Activated T-cell treated with anti-CD3 and anti-CD28 coated beads, Interleukin-2, amount 50 U/mL, for 48 hours (primary cell): Measurements from ENCODE around the gene NELL2.
A peak's percentile ranks its signal among the peaks of the same experiment; 100 is the strongest.
"Not testable (repeated sequence)": the region's sequence is repeated elsewhere in the genome, so short reads cannot be mapped to it uniquely, and the experiment has no call there.

Experiments used
- DNase-seq, 2 experiments: peaks; one replicate each; pipeline ENCODE4 v3.0.0-alpha.2; 2020

NELL2 gene

DNA sequence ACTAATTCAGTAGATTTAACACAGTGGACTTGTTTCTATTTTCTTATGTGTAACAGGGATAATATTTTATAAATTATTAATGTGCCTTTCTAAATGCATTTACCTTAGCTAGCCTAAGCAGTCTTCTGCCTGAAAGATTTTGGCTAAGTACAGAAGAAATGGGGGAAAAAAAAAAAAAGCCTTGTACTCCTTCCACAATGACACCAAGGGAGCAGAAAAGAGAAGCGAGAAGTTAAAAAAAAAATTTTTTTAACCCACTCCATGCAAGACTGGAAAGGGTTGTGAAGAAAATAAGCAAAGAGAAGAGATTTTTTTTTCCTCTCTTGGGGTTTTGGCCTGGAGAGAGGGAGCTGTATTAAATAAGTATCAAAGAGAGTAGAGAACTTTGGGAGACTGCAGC lies 28.7 kb downstream of the NELL2 start:
- DNase-seq: no peak

DNA sequence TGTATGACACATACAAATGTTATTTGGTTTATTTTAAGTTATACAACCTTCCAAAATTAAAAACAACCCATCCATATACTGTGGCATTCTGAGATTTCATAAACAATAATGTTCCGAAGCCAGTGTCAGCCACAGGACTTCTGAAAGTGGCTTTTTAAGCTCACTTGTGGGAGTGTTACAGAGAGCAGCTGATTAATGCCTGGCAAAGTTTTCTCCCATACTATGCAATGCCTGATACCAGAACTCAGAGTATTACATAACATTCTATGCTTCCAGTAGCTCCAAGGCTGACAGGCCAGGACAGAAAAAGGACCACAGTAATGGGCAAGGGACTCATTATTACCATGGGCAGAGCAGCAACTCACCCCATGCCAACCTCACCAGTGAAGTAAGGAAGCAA lies 29.3 kb downstream of the NELL2 start:
- no peak for DNase-seq

DNA sequence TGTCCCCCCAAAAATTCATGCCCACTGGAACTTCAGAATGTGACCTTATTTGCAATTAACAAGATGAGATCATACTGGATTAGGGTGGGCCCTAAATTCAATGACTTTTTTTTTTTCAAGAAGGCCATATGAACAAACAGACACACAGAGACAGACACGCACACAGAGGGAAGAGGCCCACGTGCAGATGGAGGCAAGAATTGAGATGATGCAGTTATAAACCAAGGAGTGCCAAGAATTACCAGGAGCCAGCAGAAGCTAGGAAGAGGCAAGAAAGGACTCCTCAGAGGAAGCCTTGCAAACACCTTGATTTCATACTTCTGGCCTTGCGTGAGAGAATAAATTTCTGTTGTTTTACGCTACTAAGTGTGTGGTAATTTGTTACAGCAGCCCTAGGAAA lies 33.4 kb downstream of the NELL2 start:
- DNase-seq: no peak

DNA sequence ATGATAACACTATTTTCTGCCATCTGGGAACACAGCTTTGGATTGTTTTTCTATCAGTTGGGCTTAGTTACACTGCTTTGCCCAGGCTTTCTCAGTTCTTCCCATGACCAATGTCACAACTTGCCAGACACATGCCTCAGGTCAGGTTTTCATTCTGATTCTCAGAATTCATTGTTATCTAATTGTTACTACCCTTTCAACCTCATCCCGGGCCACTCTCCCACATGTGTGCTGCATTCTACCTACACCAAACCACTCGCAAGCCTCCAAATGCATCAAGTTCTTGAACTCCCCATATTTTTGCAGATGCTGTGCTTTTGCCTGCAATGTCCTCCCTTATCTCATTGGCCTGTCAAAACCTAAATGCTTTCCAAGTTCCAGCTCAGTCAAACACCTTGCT lies 36.3 kb downstream of the NELL2 start:
- DNase-seq: peak in 1 of 2 experiments; percentile 41

DNA sequence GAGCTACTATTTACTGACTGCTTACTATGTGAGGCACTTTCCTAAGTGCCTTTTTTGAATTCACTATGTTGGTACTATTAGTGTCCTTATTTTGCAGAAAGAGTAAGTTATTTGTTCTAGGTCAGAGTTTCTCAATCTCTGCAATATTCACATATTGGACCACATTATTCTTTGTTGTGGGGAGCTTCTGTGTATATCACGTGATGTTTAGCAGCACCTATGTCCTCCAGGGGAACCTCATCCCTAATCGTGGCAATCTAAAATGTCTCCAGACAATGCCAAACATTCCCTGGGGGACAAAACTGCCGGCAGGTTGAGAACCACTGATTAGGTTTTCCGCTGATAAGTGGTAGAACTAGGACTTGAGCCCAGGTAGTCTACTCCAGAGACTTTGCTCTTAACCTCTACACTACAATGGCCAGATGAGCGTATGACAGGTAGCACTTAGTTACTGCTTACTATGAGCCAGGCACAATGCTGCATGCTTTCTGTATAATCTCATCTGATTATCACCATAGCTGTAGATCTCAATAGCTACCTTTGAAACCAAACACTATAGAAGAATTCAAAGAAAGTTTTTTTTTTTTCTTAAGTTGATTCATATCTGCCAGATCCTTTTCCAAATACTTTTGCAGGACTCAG lies 38.9 kb downstream of the NELL2 start:
- DNase-seq: no peak

DNA sequence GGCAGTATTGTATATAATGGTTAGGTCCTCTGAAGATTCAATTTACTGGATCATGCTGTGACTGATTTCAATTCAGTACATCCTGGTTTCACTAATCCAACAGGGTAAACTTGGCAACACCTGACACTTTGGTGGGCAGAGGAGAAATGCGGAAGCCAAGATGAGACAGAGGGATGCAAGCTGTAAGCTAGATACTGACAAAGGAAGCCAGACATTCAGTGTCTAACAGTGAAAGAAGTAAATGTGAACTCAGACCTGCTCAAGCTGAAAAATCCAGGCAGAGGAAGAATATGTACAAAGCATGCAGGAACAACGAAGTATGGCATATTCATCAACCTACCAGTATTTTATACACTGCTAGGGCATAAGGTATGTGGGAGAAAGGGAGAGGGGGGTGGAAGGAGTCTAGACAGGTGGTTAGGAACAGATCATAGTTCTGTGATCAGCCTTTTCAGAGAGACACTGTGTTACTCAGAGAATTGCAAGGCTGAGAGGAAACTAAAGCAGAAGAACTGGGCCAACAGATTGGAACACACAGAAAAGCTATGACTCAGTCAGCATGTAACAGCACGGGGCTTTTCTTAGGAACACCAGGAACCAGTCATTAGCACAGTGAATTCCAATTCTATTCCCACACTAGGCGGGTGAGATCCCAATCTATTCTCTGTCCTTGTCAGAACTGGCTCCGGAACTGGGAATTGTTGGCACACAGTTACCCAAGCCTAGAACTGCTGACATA lies 40.3 kb downstream of the NELL2 start:
- DNase-seq: peak; percentile 40 to 49

DNA sequence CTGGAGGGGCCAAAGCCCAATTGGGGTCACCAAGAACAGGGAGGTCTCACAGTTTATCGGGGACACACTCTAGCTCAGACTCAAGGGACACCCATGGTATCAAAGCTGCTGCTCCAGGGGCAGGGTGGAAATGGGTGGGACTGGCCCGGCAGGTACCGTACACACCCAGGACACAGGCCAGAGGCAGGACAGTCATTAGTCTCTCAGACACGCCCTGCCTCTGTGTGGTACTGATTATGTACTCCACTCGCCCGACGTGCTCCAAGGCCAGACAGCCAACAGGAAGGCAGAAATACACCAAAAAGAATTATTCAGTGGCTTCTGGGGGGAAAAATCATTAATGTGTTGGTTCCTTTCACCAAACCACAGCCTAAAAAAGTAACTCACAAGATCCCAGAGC lies 41.1 kb downstream of the NELL2 start:
- not testable (repeated sequence) for DNase-seq

DNA sequence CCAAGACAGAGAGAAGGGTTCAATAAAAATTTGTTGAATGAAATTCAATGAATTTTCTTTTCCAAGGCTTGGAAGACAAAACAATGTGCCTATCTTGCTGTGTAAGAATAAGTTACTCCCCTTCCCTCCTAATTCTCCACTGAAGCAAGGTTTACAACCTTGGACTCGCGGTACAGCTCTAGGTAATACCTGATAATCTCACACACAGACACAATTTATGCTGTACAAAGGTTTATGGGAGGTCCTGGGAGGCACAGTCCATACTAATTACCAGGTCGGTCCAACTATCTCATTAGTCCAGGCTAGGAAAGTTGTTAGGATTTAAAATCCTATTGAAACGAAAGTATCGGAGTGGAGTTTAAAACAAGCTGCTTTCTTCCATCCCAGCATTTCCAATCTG lies 42.6 kb downstream of the NELL2 start:
- DNase-seq: no peak

DNA sequence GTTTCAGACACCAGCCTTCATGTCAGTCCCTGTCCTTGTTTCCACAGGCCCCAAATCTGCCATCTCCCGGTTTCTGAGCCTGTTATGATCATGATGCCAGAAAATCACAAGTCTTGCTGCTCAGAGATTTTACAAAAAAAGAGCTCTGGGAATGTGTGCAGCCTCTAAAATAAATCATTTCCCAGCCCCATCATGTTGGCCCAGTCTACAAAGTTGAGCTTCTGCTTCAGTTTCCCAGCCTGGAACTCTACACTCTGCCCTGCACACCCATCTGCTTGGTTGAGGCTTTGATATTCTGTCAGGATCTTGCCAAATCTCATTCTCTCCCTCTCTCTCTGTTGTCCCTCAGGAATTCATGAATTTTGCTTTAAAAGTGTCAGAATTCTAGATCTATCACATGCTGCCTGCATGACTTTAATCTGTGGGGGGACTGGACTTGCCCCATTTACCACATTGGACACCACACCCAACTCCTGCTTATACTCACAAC lies 45.5 kb downstream of the NELL2 start:
- DNase-seq: no peak

DNA sequence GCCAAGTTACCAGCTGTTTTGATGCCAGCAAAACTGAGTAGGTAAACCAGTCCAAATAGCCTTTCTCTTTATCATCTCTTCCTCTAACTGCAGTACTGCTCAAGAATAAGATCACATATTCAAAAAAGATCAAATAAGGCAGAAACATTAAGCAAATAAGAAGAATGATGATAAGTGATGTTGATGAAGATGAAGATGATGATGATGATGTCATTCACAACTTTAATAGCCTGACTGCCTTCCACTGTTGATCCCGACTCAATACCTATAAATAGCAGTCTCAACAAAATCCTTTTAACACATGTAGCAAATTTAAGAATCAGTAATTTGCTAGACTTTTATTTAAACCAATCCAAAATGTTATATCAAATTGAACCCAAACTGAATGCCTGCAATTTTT lies 47.1 kb downstream of the NELL2 start:
- no peak for DNase-seq

DNA sequence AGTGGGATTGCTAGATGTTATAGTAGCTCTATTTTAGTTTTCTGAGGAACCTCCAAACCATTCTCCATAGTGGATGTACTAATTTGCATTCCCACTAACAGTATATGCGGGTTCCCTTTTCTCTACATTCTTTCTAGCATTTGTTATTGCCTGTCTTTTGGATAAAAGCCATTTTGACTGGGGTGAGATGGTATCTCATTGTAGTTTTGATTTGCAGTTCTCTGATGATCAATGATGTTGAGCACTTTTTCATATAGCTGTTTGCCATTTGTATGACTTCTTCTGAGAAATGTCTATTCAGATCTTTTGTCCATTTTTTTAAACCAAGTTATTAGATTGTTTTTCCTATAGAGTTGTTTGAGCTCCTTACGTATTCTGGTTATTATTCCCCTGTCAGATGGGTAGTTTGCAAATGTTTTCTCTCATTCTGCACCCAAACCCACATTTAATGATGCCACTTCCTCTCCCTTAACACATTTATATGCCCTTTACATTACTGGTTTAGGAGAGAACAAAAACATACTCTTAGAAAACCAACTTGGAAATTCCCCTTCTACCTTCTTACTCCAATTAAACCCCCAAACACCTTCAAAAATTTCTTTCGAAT lies 48.2 kb downstream of the NELL2 start:
- no peak for DNase-seq

DNA sequence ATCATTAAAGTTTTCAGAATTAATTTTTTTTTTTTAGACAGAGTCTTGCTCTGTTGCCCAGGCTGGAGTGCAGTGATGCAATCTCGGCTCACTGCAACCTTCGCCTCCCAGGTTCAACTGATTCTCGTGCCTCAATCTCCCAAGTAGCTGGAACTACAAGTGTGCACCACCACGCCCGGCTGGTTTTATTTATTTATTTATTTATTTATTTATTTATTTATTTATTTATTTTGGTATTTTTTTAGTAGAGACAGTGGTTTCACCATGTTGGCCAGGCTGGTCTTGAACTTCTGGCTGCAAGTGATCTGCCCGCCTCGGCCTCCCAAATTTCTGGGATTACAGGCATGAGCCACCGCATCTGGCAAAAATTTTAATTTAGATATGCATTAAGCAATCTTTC lies 54.4 kb downstream of the NELL2 start:
- DNase-seq: not testable (repeated sequence)

DNA sequence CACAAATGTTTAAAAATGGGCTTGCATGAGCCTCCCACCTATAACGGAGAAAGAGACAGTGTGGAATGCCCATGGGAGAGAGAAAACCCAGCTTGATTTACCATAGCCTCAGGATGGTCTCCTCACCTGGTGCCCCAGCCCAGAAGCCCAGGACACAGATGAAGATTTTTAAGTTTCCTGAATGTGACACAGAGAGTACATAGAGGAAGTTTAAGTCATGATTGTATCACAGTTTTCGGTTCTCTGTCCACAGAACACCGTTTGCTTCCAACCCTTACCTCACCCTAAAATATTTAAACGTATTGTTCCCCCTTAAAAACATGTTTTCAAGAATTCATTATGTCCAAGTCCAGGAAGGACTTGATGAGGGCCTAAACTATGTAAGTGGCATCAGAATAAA lies 56.2 kb downstream of the NELL2 start:
- DNase-seq: no peak

DNA sequence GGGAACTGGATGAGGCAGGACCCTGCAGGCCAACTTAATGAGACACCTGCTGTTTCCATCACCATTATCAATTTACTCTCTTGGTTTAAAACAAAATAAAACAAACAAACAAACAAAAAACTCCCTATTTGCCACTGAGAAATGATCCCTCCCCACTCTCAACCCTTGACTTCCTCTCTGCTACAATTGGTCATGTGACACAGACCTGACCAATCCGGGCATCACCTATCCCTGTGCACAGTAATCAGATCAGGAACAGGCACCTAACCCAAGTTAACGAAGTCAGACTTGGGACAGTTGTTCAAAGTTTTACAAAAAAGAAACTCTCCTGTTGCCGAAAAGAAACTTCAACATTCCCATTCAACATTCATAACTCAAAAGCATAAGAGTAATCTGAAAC lies 58.4 kb downstream of the NELL2 start:
- no peak for DNase-seq

DNA sequence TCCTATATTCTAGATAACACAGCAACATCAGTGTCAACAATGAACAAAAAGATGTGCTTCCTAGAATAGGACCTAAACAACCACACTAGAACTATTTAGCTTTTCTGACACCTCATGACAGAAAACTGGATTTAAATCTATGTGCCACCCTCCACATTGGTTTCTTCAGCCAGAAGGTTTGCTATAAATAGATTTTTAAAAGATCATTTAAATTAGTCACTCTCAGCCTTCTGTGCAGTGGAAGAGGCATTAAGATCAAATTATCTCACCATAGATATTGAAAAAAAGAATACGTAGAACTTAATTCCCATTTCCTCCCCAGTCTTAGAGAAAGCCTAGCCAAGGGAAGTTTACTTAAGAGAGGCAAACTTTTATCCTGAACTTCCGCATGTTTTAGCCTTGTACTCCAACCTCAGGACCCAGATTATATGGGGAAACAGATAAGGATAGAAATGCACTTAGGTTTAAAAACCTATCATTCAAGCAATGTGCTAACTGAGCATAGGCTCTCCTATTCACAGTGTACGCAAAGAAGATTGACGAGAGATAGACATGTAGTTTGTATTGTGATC lies 59.6 kb downstream of the NELL2 start:
- no peak for DNase-seq

DNA sequence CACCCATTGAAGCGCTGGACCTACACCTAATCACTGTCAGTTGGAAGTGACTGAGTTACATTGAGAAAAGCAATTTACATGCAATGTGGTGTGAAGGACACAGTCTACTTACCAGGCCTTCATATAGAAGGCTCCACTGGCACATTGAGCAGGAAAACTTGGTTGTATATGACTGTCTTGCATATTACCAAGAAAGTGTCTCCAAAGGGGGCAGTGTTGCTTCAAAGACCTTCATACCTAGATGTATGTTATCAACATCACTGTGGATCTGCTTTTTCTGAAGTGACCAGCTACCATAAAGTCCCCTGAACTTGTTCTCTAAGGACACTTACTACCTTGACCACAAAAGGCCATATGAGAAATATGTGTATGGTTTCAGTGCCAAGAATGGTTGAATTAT lies 64.1 kb downstream of the NELL2 start:
- no peak for DNase-seq

DNA sequence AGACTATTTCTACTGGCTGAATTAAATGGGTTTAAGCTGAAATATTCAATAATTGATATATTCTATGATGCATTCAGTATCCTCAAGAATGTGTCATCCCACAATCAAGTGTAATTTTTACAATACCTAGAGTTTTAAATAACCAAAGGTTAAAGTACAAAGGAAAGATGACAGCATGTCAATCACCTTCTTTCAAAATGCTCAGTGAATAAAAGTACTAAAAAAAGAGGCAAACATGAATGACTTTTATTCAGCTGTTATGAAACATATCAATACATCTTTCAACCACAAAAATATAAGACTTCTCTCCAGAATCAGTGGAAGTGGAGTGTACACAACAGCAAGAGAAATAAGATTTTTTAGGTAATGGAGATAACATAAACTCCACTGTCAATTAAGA lies 72.0 kb downstream of the NELL2 start:
- DNase-seq: no peak

DNA sequence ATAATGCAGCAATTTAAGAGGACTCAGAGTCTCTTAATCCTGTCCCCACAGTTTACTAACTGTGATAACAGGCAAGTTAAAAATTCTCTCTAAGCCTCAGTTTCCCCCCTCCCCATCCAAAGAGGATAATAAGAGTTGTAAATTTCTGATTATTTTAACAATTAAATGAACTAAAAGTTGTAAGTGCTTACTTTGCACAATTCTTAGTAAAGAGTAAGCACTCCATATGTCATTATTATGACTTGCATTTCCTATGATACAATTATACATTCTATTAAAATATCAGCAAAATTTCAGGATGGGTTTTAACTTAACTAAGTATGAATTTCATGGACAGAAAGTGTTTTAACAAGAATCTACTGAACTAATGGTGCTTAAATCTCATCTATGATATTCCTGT lies 80.1 kb downstream of the NELL2 start:
- no peak for DNase-seq

DNA sequence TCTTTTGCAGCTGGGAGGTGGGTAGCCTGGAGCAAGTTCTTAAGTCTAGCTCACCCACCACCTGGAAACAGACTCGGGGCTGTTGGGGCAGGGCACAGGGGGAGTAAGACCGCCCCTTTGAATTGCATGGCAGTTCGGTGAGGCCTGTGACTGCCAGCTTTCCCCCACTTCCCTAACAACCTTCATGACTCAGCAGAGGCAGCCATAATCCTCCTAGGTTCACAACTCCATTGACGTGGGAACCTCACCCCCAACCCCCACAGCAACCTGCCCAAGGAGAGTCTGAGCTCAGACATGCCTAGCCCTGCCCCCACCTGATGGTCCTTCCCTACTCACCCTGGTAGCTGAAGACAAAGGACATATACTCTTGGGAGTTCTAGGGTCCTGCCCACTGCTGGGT lies 87.4 kb downstream of the NELL2 start:
- DNase-seq: no peak

DNA sequence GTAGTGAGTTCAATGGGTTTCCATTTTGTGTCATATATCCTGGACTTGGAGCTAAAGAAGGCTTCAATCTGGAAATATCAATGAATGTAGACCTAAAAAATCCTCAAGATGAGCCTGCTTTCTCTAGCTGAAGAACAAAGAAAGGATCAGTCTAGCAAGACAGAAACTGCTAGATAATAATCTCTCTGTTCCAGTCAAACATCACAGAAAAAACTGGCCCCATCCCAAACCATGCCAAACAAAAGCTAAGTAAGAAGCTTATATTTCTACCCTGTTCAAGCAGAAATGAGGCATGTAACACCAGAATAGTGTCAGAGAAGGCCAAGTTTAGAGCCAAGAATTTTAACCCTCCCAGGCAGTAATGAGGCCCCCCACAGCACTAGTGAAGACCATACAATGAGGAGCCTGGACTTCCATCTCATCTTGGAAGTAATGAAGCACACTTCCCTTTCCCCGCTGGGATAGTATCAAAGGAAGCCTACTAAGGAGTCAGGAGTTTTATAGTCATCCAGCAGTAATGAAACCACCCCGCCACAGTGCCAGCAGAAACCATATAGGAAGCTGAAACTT lies 95.8 kb downstream of the NELL2 start:
- DNase-seq: no peak

DNA sequence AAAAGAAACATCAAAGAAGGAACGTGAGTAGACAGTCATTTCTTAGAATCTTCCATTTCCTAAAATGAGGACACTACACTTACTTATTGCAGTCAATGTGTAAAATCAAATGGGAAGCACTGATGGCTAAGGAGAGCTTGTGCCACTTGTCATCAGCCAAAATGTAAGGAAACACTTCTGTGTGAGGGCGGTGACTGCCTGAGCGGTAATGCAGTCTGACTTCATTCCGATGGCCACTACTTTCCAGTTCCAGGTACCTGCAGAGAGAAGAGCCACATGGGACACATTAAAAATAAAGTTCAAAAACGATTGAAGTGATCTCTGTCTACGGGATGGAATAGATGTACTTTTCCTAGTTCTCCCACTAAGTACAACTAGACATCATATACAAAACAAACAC lies 96.3 kb downstream of the NELL2 start:
- no peak for DNase-seq

DNA sequence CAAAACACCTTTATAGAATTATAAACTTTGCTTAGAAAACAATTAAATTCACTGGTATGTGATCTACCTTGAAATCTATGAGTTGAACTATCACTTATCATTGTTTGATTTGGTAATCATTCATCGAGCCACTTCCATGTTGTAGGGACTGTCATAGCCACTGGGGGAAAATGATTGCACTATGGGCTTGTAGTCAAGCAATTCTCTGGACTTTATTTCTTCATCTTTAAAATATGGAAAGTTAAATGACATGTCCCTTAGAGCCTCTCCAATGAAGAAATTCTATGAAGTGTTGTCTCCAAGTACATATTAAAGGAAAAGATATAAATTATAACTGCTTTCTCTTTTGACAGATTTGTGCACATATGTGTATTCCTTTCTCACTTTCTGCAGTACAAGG lies 97.3 kb downstream of the NELL2 start:
- DNase-seq: no peak

DNA sequence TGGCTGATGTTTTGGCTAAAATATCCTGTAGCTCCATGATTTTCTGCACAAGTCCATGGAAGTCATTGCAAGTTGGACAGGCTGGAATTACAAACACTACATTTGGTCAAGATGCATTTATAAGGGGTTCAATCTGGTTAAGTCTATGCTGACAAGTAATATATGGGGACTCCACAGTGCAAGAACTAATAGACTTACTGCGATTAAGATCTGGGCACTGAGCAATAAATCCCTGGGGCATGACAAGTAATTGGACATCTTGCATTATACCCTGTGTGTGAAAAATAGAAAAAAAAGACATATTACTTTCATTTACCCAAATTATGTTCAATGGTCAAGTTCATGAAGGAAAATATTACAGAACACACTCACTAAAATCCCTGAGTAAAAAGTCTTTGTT lies 99.1 kb downstream of the NELL2 start:
- DNase-seq: no peak

DNA sequence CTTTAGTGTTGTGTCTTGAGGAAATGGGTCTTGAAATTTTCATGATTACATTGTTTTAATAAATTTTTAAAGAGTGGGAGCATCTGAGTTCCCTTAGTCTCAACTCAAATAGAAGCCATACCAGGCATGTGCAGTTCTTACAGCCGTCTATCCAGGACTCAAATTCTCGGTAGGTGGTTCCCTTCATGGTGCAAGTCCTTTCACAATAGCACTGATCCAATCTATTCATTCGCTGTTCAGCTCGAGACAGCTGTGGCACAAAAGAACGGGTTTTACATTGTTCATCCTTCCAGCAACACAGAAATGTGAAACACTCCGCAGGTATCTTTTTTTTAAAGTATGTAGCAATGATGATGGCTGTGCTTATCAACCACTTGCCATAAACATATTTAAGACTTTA lies 100.2 kb downstream of the NELL2 start:
- DNase-seq: no peak
